Peyer's patch (tissue), 4 donors: Measurements from ENCODE around the gene FIGN. TPM values are rescaled to one million over a fixed set of nuclear protein-coding genes. Genes with fewer than 3 reads are reported as not detected.

Source experiments
- DNase-seq, 3 donors: peaks; one replicate each; pipeline ENCODE4 v3.0.0-alpha.2; 2017 to 2019
- H3K27ac ChIP-seq, 4 donors: fragments of 200-600 bp; sonication (generic); one replicate each; pipeline ENCODE4 v1.5.1; 2016 to 2019
- H3K27me3 ChIP-seq, 2 donors: fragments of 200-600 bp; sonication (generic); one replicate each; pipeline ENCODE4 v1.5.1; 2019
- H3K36me3 ChIP-seq, 3 donors: fragments of 200-600 bp; sonication (generic); one replicate each; pipeline ENCODE4 v1.5.1; 2016 to 2019
- H3K4me1 ChIP-seq, 4 donors: fragments of 200-600 bp; sonication (generic); one replicate each; pipeline ENCODE4 v1.5.1; 2016 to 2019
- H3K4me3 ChIP-seq, 4 donors: fragments of 200-600 bp; sonication (generic); 1 replicate in 3 of 4; 2 replicates in 1 of 4; pipeline ENCODE4 v1.5.1; 2016 to 2019; ENCODE audit warnings: mild to moderate bottlenecking in 1 of 4
- H3K9me3 ChIP-seq, 4 donors: fragments of 200-600 bp; sonication (generic); one replicate each; pipeline ENCODE4 v1.5.1; 2016 to 2019; ENCODE audit warnings: mild to moderate bottlenecking in 1 of 4
- POLR2A ChIP-seq, 2 donors: fragments of 450-650 bp; IDR thresholded peaks; one replicate each; pipeline ENCODE4 v1.5.1; 2017; ENCODE audit warnings: antibody characterized with exemption in 2 of 2, mild to moderate bottlenecking in 2 of 2, moderate library complexity in 2 of 2
- total RNA-seq, 4 donors: library from RNA; depleted of rRNA; stranded (reverse); fragments of >200 nt; gene quantifications; one replicate each; pipeline ENCODE4 v1.1.0, GENCODE V29; 2016
- TF ChIP-seq, protein P1 (sequence below), 6 experiments: fragments of 450-650 bp in 4 of 6; fragments of 200-600 bp in 2 of 6; sonication (generic) in 1 of 6; IDR thresholded peaks; one replicate each; pipeline ENCODE4 v1.5.1; 2017 to 2019; ENCODE audit warnings: antibody characterized with exemption in 6 of 6, mild to moderate bottlenecking in 3 of 6, moderate library complexity in 1 of 6

The FIGN gene
- total RNA-seq, 4 donors from 2014 or later = 0.53 to 8.3 (median 0.95) TPM

DNA sequence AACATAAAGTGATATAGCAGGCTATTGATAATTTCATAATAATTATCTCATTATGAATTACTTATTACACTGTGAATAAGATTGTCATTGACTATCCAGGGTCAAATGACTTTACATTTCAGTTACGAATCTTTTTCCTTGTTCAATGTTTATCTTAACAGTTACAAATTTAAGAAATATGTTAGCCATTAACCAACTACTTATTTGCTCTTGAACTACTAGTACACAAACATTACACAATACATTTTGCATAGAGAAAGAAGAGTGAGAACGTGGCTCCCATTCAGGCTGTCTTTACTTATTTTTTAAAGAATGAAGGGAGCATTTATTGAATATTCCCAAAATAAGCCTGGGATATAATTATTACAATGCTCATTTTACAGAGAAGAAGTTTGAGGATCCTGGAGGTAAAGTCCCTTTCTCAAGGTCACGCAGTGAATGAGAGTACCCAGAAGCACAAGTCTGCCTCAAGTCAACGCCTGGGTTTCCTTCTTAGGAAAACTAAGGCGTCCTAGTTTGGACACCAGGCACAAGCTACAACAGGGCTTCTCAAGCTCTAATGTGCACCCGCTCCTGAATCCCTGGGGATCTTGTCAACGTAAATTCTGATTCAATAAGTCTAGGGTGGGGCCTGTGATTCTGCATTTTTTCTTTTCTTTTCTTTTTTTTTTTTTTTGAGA lies 164.2 kb downstream of the FIGN start:
- Histone ChIP-seq H3K27me3 (no peaks in the 10 kb centered on the region), H3K4me1 (no peaks in the 10 kb centered on the region), H3K27ac (no peak overlapping the region), H3K4me3 (no peak overlapping the region), H3K9me3 (no peaks in the 10 kb centered on the region), H3K36me3 (no peaks in the 10 kb centered on the region)
- DNase-seq = no peak
- TF ChIP-seq, protein P1, sequence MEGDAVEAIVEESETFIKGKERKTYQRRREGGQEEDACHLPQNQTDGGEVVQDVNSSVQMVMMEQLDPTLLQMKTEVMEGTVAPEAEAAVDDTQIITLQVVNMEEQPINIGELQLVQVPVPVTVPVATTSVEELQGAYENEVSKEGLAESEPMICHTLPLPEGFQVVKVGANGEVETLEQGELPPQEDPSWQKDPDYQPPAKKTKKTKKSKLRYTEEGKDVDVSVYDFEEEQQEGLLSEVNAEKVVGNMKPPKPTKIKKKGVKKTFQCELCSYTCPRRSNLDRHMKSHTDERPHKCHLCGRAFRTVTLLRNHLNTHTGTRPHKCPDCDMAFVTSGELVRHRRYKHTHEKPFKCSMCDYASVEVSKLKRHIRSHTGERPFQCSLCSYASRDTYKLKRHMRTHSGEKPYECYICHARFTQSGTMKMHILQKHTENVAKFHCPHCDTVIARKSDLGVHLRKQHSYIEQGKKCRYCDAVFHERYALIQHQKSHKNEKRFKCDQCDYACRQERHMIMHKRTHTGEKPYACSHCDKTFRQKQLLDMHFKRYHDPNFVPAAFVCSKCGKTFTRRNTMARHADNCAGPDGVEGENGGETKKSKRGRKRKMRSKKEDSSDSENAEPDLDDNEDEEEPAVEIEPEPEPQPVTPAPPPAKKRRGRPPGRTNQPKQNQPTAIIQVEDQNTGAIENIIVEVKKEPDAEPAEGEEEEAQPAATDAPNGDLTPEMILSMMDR (IDR thresholded peaks at IDR 0.05) = no peak
- no peak for TF ChIP-seq POLR2A (IDR thresholded peaks at IDR 0.05)

DNA sequence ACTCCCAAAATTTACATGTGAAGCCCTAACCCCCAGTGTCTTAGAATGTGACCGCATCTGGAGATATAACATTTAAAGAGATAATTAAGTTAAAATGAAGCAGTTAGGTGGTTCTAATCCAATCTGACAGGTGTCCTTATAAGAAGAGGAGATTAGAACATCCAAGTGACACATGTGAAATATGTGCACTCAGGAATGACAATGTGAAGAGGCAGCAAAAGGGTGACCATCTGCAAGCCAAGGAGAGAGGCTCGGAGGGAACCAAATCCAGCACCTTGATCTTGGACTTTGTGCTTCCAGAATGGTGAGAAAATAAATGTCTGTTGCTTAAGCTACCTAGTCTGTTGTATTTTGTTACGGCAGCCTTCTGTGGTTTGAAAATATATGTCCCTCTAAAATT lies 165.4 kb downstream of the FIGN start:
- no peaks in the 10 kb centered on the region for H3K4me1 ChIP-seq
- no peak for DNase-seq
- no peaks in the 10 kb centered on the region for H3K36me3 ChIP-seq
- TF ChIP-seq, protein P1 (IDR thresholded peaks at IDR 0.05) = no peak
- TF ChIP-seq POLR2A (IDR thresholded peaks at IDR 0.05) = no peak
- H3K27ac ChIP-seq = no peak overlapping the region
- H3K9me3 ChIP-seq = no peaks in the 10 kb centered on the region
- H3K27me3 ChIP-seq = no peaks in the 10 kb centered on the region
- H3K4me3 ChIP-seq = no peak overlapping the region

DNA sequence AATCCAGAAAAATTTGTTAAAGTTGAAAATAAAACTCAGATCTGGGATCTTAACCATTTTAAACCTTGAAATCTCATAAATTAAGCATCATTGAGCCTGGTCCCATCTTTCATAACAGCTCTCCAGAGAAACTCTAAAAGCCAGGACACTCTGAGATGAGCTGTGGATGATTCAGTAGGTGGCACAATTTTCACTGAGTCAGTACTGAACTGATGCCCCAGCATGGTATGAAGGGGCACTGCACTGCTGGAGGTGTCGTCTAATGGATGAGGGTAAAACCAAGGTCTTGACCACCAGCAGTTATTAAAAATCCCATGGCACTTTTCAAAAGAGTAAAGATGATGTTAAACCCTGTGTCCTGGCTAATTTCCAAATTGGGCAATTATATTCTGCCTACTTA lies 170.6 kb downstream of the FIGN start:
- H3K36me3 ChIP-seq = no peaks in the 10 kb centered on the region
- TF ChIP-seq, protein P1 (IDR thresholded peaks at IDR 0.05) = no peak
- no peak for TF ChIP-seq POLR2A (IDR thresholded peaks at IDR 0.05)
- no peaks in the 10 kb centered on the region for H3K9me3 ChIP-seq
- no peak overlapping the region for H3K27ac ChIP-seq
- H3K4me3 ChIP-seq = no peak overlapping the region
- H3K4me1 ChIP-seq = no peaks in the 10 kb centered on the region
- no peaks in the 10 kb centered on the region for H3K27me3 ChIP-seq
- no peak for DNase-seq

DNA sequence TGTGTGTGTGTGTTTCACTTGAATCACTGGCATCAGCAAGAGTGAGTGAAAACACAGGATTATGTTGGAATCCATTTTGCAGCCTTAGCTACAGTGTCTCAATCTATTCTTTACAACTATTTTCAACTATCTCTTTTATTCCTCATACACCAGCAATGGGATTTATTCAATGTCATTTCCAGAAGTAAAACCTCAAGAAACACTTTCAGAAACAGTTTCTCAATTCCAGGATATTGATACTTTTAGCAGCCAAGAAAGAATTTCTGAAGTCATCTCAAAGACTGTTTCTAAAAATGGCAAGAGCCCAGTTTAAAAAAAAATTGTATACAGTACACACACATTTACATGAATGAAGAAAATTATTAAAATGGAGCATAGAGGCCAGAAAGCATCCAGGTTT lies 171.6 kb downstream of the FIGN start:
- no peak overlapping the region for H3K4me3 ChIP-seq
- no peaks in the 10 kb centered on the region for H3K4me1 ChIP-seq
- H3K9me3 ChIP-seq = no peaks in the 10 kb centered on the region
- TF ChIP-seq POLR2A (IDR thresholded peaks at IDR 0.05) = no peak
- TF ChIP-seq, protein P1 (IDR thresholded peaks at IDR 0.05) = no peak
- H3K36me3 ChIP-seq = no peaks in the 10 kb centered on the region
- no peak for DNase-seq
- H3K27me3 ChIP-seq = no peaks in the 10 kb centered on the region
- H3K27ac ChIP-seq = no peak overlapping the region

DNA sequence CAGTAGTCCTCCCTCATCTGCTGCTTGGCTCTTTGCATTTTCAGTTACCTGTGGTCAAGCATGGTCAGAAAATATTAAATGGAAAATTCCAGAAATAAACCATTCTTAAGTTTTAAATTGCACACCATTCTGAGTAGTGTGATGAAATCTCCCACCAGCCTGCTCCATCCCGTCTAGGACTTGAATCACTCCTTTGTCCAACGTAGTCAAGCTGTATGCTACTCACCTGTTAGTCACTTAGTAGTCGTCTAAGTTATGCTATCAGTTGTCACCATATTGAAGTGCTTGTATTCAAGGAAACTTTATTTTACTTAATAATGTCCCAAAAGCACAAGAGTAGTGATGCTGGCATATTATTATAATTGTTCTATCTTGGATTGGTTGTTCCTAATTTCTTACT lies 172.5 kb downstream of the FIGN start:
- Histone ChIP-seq H3K27me3 (no peaks in the 10 kb centered on the region), H3K36me3 (no peaks in the 10 kb centered on the region)
- TF ChIP-seq, protein P1 (IDR thresholded peaks at IDR 0.05) = no peak
- TF ChIP-seq POLR2A (IDR thresholded peaks at IDR 0.05) = no peak

More for the DNA sequence above, 172.5 kb downstream of the FIGN start:
- H3K4me1 ChIP-seq = no peaks in the 10 kb centered on the region
- no peak overlapping the region for H3K4me3 ChIP-seq
- H3K9me3 ChIP-seq = no peaks in the 10 kb centered on the region
- no peak overlapping the region for H3K27ac ChIP-seq
- no peak for DNase-seq
